ENCODE measurements around the gene ACAD9. TPM values are rescaled to one million over a fixed set of nuclear protein-coding genes. Genes with fewer than 3 reads are reported as not detected.

Gene ACAD9
- total and polyA plus RNA-seq, 9 of the 15 experiments (the other 6 are each of a cell fraction or from before 2014, with no cell fraction given), result 10.2 to 32.6 (median 22.8) TPM

GRCh38 chr3:128879125-128879969 lies at the start of gene ACAD9 (continued):
- TF ChIP-seq RREB1 (CRISPR knock-in tag; IDR thresholded peaks at IDR 0.05) (no peak), ZZZ3 (IDR thresholded peaks at IDR 0.05) (peak; percentile 85), TSHZ1 (CRISPR knock-in tag; IDR thresholded peaks at IDR 0.05) (no peak), RCOR1 (IDR thresholded peaks at IDR 0.05; ENCODE audit: borderline replicate concordance in 1 of 2, low read depth in 2 of 2, low read length in 2 of 2) (0 out of 4 replicates have a peak, but pooled peaks of 1 of the 2 experiments have one; percentile 21), NRF1 (conservative IDR thresholded peaks at IDR 0.05 in 1 of 2, IDR thresholded peaks at IDR 0.05 in 1 of 2) (peak; percentile 97 to 98), SETDB1 (IDR thresholded peaks at IDR 0.05; ENCODE audit: low read length) (no peak), MCM7 (IDR thresholded peaks at IDR 0.05) (no peak), FOXA1 (IDR thresholded peaks at IDR 0.05; ENCODE audit: borderline replicate concordance) (no peak), COPS2 (conservative IDR thresholded peaks at IDR 0.05) (no peak), ZC3H8 (IDR thresholded peaks at IDR 0.05) (no peak), ZNF3 (CRISPR knock-in tag; IDR thresholded peaks at IDR 0.05) (no peak), ZNF134 (CRISPR knock-in tag; conservative IDR thresholded peaks at IDR 0.05) (no peak), RAD21 (CRISPR knock-in tag; conservative IDR thresholded peaks at IDR 0.05 in 1 of 2, IDR thresholded peaks at IDR 0.05 in 1 of 2) (no peak), LEF1 (IDR thresholded peaks at IDR 0.05) (no peak), ZNF830 (CRISPR knock-in tag; IDR thresholded peaks at IDR 0.05) (no peak), ZNF224 (CRISPR knock-in tag; IDR thresholded peaks at IDR 0.05) (0 out of 2 replicates have a peak, but pooled peaks have one; percentile 37), ETS1 (conservative IDR thresholded peaks at IDR 0.05; ENCODE audit: control insufficient read depth, low read depth, low read length) (no peak), TAF9B (IDR thresholded peaks at IDR 0.05; ENCODE audit: partially characterized antibody) (peak; percentile 74)
